ENCODE results near the gene SPDYE6.
"Not testable (repeated sequence)": the region's sequence is repeated elsewhere in the genome, so short reads cannot be mapped to it uniquely, and the experiment has no call there.

The SPDYE6 gene

GRCh38 chr7:102326157-102326889, 29.9 kb downstream of the SPDYE6 start:
- no peaks in the 10 kb centered on the region; the same call in none of the 2 replicates for H3K36me3 ChIP-seq (ENCODE audit: control insufficient read depth, insufficient read depth, low read length)
- no peak for DNase-seq (ENCODE audit: extremely low read depth, insufficient read length)
- H3K27me3 ChIP-seq (replicated peaks; ENCODE audit: control insufficient read depth, insufficient read depth, low read length) = no peaks in the 10 kb centered on the region
- TF ChIP-seq CTCF (IDR thresholded peaks at IDR 0.05; ENCODE audit: insufficient read depth, low read length, poor library complexity, severe bottlenecking) = no peak
- no peak overlapping the region for H3K4me3 ChIP-seq (replicated peaks; ENCODE audit: low read depth, low read length)

GRCh38 chr7:102325106-102325505, 31.1 kb downstream of the SPDYE6 start:
- not testable (repeated sequence) for H3K4me3 ChIP-seq (replicated peaks; ENCODE audit: low read depth, low read length); DNase-seq (ENCODE audit: extremely low read depth, insufficient read length); H3K36me3 ChIP-seq (ENCODE audit: control insufficient read depth, insufficient read depth, low read length); H3K27me3 ChIP-seq (replicated peaks; ENCODE audit: control insufficient read depth, insufficient read depth, low read length)

GRCh38 chr7:102323914-102324195, 32.4 kb downstream of the SPDYE6 start:
- Histone ChIP-seq H3K36me3 (ENCODE audit: control insufficient read depth, insufficient read depth, low read length) (peaks cover 16% of the 10 kb centered on the region), H3K4me3 (replicated peaks; ENCODE audit: low read depth, low read length) (no peak overlapping the region)

GRCh38 chr7:102322202-102322715, 34.0 kb downstream of the SPDYE6 start:
- Histone ChIP-seq H3K36me3 (ENCODE audit: control insufficient read depth, insufficient read depth, low read length) (peaks cover 21% of the 10 kb centered on the region), H3K27me3 (replicated peaks; ENCODE audit: control insufficient read depth, insufficient read depth, low read length) (no peaks in the 10 kb centered on the region), H3K4me3 (replicated peaks; ENCODE audit: low read depth, low read length) (no peak overlapping the region)
- TF ChIP-seq CTCF (IDR thresholded peaks at IDR 0.05; ENCODE audit: insufficient read depth, low read length, poor library complexity, severe bottlenecking) = no peak
- DNase-seq (ENCODE audit: extremely low read depth, insufficient read length) = no peak

More at GRCh38 chr7:102323914-102324195, 32.4 kb downstream of the SPDYE6 start:
- no peak for DNase-seq (ENCODE audit: extremely low read depth, insufficient read length)
- H3K27me3 ChIP-seq (replicated peaks; ENCODE audit: control insufficient read depth, insufficient read depth, low read length) = no peaks in the 10 kb centered on the region
- TF ChIP-seq CTCF (IDR thresholded peaks at IDR 0.05; ENCODE audit: insufficient read depth, low read length, poor library complexity, severe bottlenecking) = no peak

- H3K4me3 ChIP-seq (replicated peaks; ENCODE audit: low read depth, low read length) = no peak overlapping the region
- peaks cover 23% of the 10 kb centered on the region for H3K36me3 ChIP-seq (ENCODE audit: control insufficient read depth, insufficient read depth, low read length)
- no peak for TF ChIP-seq CTCF (IDR thresholded peaks at IDR 0.05; ENCODE audit: insufficient read depth, low read length, poor library complexity, severe bottlenecking)
- H3K27me3 ChIP-seq (replicated peaks; ENCODE audit: control insufficient read depth, insufficient read depth, low read length) = no peaks in the 10 kb centered on the region
- no peak for DNase-seq (ENCODE audit: extremely low read depth, insufficient read length)
Observed at GRCh38 chr7:102321351-102322201, 34.7 kb downstream of the SPDYE6 start.
